H1 (cell line): ENCODE data around the gene KCND3. TPM values are rescaled to one million over a fixed set of nuclear protein-coding genes. Genes with fewer than 3 reads are reported as not detected.

Experiments used
- CTCF ChIA-PET: fragments of 300-600 bp; sonication (Branson Sonifier 250); formaldehyde crosslinking; loops from one replicate; lab custom pipeline; 2021; ENCODE audit not compliant: partially characterized antibody; lab: Charles Lee
- POLR2A ChIA-PET: fragments of 300-600 bp; sonication (Branson Sonifier 250); formaldehyde crosslinking; loops from one replicate; lab custom pipeline; 2021; ENCODE audit warnings: inconsistent platforms; ENCODE audit not compliant: partially characterized antibody; lab: Charles Lee
- DNase-seq, 2 experiments: peaks; one replicate each; pipeline versions ENCODE4 v3.0.0 to v3.0.0-alpha.2; 2010 to 2022; ENCODE audit warnings: low spot score in 2 of 2, low read depth in 1 of 2, mixed read lengths in 1 of 2
- FAIRE-seq: peaks from 2 replicates; lab custom pipeline; 2011; peaks lifted over from hg19 to GRCh38; lab: Jason Lieb, UNC
- H2AFZ ChIP-seq: 2 replicates; pipeline ENCODE4 v1.8.1; 2012; ENCODE audit warnings: low read length, inconsistent platforms
- H2AK5ac ChIP-seq: 2 replicates; pipeline ENCODE4 v1.6.1; 2013; ENCODE audit warnings: low read depth, low read length
- H2BK120ac ChIP-seq: replicated peaks from 2 replicates; pipeline ENCODE3; 2013; ENCODE audit warnings: low read depth, low read length, inconsistent platforms
- H2BK12ac ChIP-seq: 2 replicates; pipeline ENCODE4 v1.6.1; 2013; ENCODE audit warnings: low read depth, low read length
- H2BK15ac ChIP-seq: 2 replicates; pipeline ENCODE4 v1.6.1; 2013; ENCODE audit warnings: low read length
- H2BK20ac ChIP-seq: 2 replicates; pipeline ENCODE4 v1.6.1; 2013; ENCODE audit warnings: low read length
- H2BK5ac ChIP-seq: 2 replicates; pipeline ENCODE4 v1.6.1; 2013; ENCODE audit warnings: low read depth, low read length
- H3K14ac ChIP-seq: 2 replicates; pipeline ENCODE4 v1.6.1; 2013; ENCODE audit warnings: inconsistent platforms; ENCODE audit not compliant: insufficient read length
- H3K18ac ChIP-seq: 2 replicates; pipeline ENCODE4 v1.6.1; 2013; ENCODE audit warnings: low read length; ENCODE audit errors: extremely low read depth
- H3K23ac ChIP-seq: 2 replicates; pipeline ENCODE4 v1.6.1; 2013; ENCODE audit warnings: inconsistent platforms; ENCODE audit not compliant: insufficient read length
- H3K23me2 ChIP-seq: 2 replicates; pipeline ENCODE4 v1.6.1; 2013; ENCODE audit warnings: low read depth, low read length
- H3K27ac ChIP-seq: 2 replicates; pipeline ENCODE4 v1.6.1; 2011; ENCODE audit warnings: low read depth, low read length, inconsistent platforms
- H3K27me3 ChIP-seq, 4 experiments: replicated peaks in 1 of 4; 1 replicate in 1 of 4; 2 replicates in 3 of 4; pipeline versions ENCODE4 v1.6.1 to v1.8.1; 2011 to 2013; ENCODE audit warnings: low read length in 3 of 4, mild to moderate bottlenecking in 3 of 4, inconsistent platforms in 2 of 4, mixed read lengths in 2 of 4, moderate library complexity in 1 of 4; ENCODE audit not compliant: control insufficient read depth in 3 of 4, insufficient read depth in 3 of 4; ENCODE audit errors: extremely low read depth in 1 of 4
- H3K36me3 ChIP-seq, 4 experiments: 2 replicates each; pipeline versions ENCODE4 v1.6.1 to v1.8.1; 2011 to 2013; ENCODE audit warnings: mild to moderate bottlenecking in 4 of 4, low read length in 3 of 4, moderate library complexity in 2 of 4, control low read depth in 1 of 4, inconsistent platforms in 1 of 4; ENCODE audit not compliant: insufficient read depth in 4 of 4, control insufficient read depth in 2 of 4
- H3K4ac ChIP-seq: replicated peaks from 2 replicates; pipeline ENCODE3; 2013; ENCODE audit warnings: low read length, low read depth, mixed read lengths, inconsistent platforms; ENCODE audit not compliant: insufficient read length
- H3K4me1 ChIP-seq, 4 experiments: replicated peaks in 1 of 4; 1 replicate in 1 of 4; 2 replicates in 3 of 4; pipeline versions ENCODE4 v1.6.1 to v1.8.1; 2011 to 2013; ENCODE audit warnings: low read length in 3 of 4, inconsistent platforms in 2 of 4, mixed read lengths in 1 of 4; ENCODE audit not compliant: insufficient read depth in 4 of 4, control insufficient read depth in 3 of 4
- H3K4me2 ChIP-seq, 2 experiments: 2 replicates each; pipeline versions ENCODE4 v1.6.1 to v1.8.1; 2011 to 2013; ENCODE audit warnings: low read depth in 2 of 2, low read length in 2 of 2, control low read depth in 1 of 2, inconsistent platforms in 1 of 2, mild to moderate bottlenecking in 1 of 2; ENCODE audit not compliant: insufficient read depth in 1 of 2
- H3K4me3 ChIP-seq, 4 experiments: fragments of 200-600, 300-600 bp in 1 of 4; sonication (generic), shearing (Covaris generic), sonication (Bioruptor Twin) in 1 of 4; 2 replicates each; pipeline versions ENCODE4 v1.5.1 to v1.8.1; 2011 to 2016; ENCODE audit warnings: low read length in 4 of 4, low read depth in 3 of 4, control low read depth in 2 of 4, inconsistent platforms in 2 of 4, mild to moderate bottlenecking in 2 of 4, mixed read lengths in 1 of 4, moderate library complexity in 1 of 4; ENCODE audit not compliant: insufficient read depth in 2 of 4; ENCODE audit errors: extremely low read depth in 1 of 4
- H3K56ac ChIP-seq: replicated peaks from 2 replicates; pipeline ENCODE3; 2013; ENCODE audit warnings: low read depth, mild to moderate bottlenecking, mixed read lengths, low read length, inconsistent platforms; ENCODE audit not compliant: insufficient read length
- H3K79me1 ChIP-seq: 2 replicates; pipeline ENCODE4 v1.6.1; 2013; ENCODE audit warnings: low read depth, low read length, control low read depth
- H3K79me2 ChIP-seq, 2 experiments: 2 replicates each; pipeline versions ENCODE4 v1.6.1 to v1.8.1; 2012 to 2013; ENCODE audit warnings: low read length in 2 of 2, mild to moderate bottlenecking in 2 of 2, inconsistent platforms in 1 of 2; ENCODE audit not compliant: insufficient read depth in 2 of 2, control insufficient read depth in 1 of 2
- H3K9ac ChIP-seq, 4 experiments: replicated peaks in 1 of 4; 1 replicate in 1 of 4; 2 replicates in 3 of 4; pipeline versions ENCODE4 v1.6.1 to v1.8.1; 2011 to 2013; ENCODE audit warnings: low read depth in 3 of 4, low read length in 3 of 4, control low read depth in 2 of 4, mild to moderate bottlenecking in 2 of 4, moderate library complexity in 2 of 4, inconsistent platforms in 1 of 4; ENCODE audit errors: extremely low read depth in 1 of 4
- H3K9me3 ChIP-seq, 2 experiments: 2 replicates each; pipeline versions ENCODE4 v1.6.1 to v1.8.1; 2012 to 2013; ENCODE audit warnings: mild to moderate bottlenecking in 2 of 2, moderate library complexity in 2 of 2, control low read depth in 1 of 2, inconsistent platforms in 1 of 2, low read depth in 1 of 2, low read length in 1 of 2, mixed read lengths in 1 of 2; ENCODE audit not compliant: insufficient read depth in 2 of 2
- H4K20me1 ChIP-seq, 2 experiments: replicated peaks in 1 of 2; 2 replicates each; pipeline versions ENCODE3 to v1.8.1; 2011 to 2013; ENCODE audit warnings: inconsistent platforms in 2 of 2, low read length in 2 of 2, mild to moderate bottlenecking in 1 of 2; ENCODE audit not compliant: insufficient read depth in 2 of 2, control insufficient read depth in 1 of 2
- H4K5ac ChIP-seq: 2 replicates; pipeline ENCODE4 v1.6.1; 2013; ENCODE audit warnings: low read length, low read depth, mixed read lengths, inconsistent platforms; ENCODE audit not compliant: insufficient read length
- H4K8ac ChIP-seq: 2 replicates; pipeline ENCODE4 v1.8.0; 2013; ENCODE audit warnings: mild to moderate bottlenecking, moderate library complexity, low read length, inconsistent platforms; ENCODE audit not compliant: insufficient read depth; ENCODE audit errors: extremely low read depth
- H4K91ac ChIP-seq: replicated peaks from 2 replicates; pipeline ENCODE3; 2013; ENCODE audit warnings: low read length, mixed read lengths, inconsistent platforms; ENCODE audit not compliant: insufficient read length
- GTF2F1 ChIP-seq: IDR thresholded peaks from 2 replicates; pipeline ENCODE4 v1.6.1; 2012; ENCODE audit warnings: low read depth, low read length, improper control_type of control experiment, borderline replicate concordance
- SIN3A ChIP-seq, 2 experiments: IDR thresholded peaks in 1 of 2; conservative IDR thresholded peaks in 1 of 2; 2 replicates each; pipeline ENCODE4 v1.6.1; 2011 to 2012; ENCODE audit warnings: low read length in 2 of 2, improper control_type of control experiment in 1 of 2, low read depth in 1 of 2, mild to moderate bottlenecking in 1 of 2
- SP4 ChIP-seq: IDR thresholded peaks from 2 replicates; pipeline ENCODE4 v1.6.1; 2012; ENCODE audit warnings: low read length, inconsistent platforms
- TAF1 ChIP-seq: IDR thresholded peaks from 2 replicates; pipeline ENCODE4 v1.6.1; 2011; ENCODE audit warnings: mild to moderate bottlenecking, low read depth, low read length
- TAF7 ChIP-seq: optimal IDR thresholded peaks from 2 replicates; pipeline ENCODE3; 2011; ENCODE audit warnings: low read depth, mild to moderate bottlenecking, inconsistent platforms, low read length, moderate library complexity, borderline replicate concordance
- TEAD4 ChIP-seq: IDR thresholded peaks from 2 replicates; pipeline ENCODE4 v1.6.1; 2012; ENCODE audit warnings: low read depth, low read length, inconsistent platforms, mixed read lengths
- WGBS, 2 experiments: shearing (Covaris generic) in 1 of 2; methylation state at CpG; one replicate each; pipeline versions ENCODE4 v1.1.6 to v1.1.7; 2013 to 2015; ENCODE audit warnings: low lambda C conversion rate in 2 of 2, mixed read lengths in 2 of 2, inconsistent platforms in 1 of 2, low coverage in 1 of 2, missing lambda C conversion rate in 1 of 2; ENCODE audit not compliant: insufficient replicate concordance in 2 of 2, insufficient coverage in 1 of 2, insufficient read length in 1 of 2; ENCODE audit errors: extremely low coverage in 1 of 2, missing lambda C conversion rate in 1 of 2; 5-methylcytosine and 5-hydroxymethylcytosine counted together
- polyA plus RNA-seq, 7 experiments: library from polyadenylated mRNA; depleted of rRNA in 3 of 7; stranded (reverse) in 5 of 7; unstranded in 2 of 7; fragments of >200 nt in 5 of 7; fragments of 200-250 nt in 2 of 7; gene quantifications; 1 replicate in 5 of 7; 2 replicates in 1 of 7; 4 replicates in 1 of 7; pipeline versions ENCODE4 v1.2.1 to v1.2.3, GENCODE V29; 2011 to 2013; ENCODE audit warnings: missing spikeins in 2 of 7, mixed read lengths in 2 of 7
- total RNA-seq: library from RNA; stranded (reverse); fragmentation: NEBNext Ultra II Directional; extraction: Animal tissue kit (Norgen Biotek cat#: 25700); gene quantifications from 2 replicates; pipeline ENCODE4 v1.2.1, GENCODE V29; 2021
- TF ChIP-seq, protein P1 (sequence below): IDR thresholded peaks from 2 replicates; pipeline ENCODE4 v1.6.1; 2012; ENCODE audit warnings: inconsistent platforms

KCND3 gene
- total and polyA plus RNA-seq, 2 of the 8 experiments (the other 6 are each of a cell fraction or from before 2014, with no cell fraction given): 0.14 to 0.48 TPM

GRCh38 chr1:112021263-112021662 lies 31.8 kb upstream of the KCND3 start:
- Histone ChIP-seq H3K79me2 (no peaks in the 10 kb centered on the region), H2BK15ac (no peak overlapping the region), H3K27ac (no peak overlapping the region), H4K20me1 (no peaks in the 10 kb centered on the region), H4K91ac (no peak overlapping the region), H3K4me1 (no peaks in the 10 kb centered on the region), H4K8ac (no peak overlapping the region), H3K56ac (no peak overlapping the region), H2BK5ac (no peak overlapping the region), H3K23me2 (no peaks in the 10 kb centered on the region), H3K23ac (no peak overlapping the region), H3K14ac (no peak overlapping the region), H3K18ac (no peak overlapping the region), H2AFZ (no peak overlapping the region), H3K27me3 (no peaks in the 10 kb centered on the region), H2BK120ac (no peak overlapping the region), H3K9ac (no peak overlapping the region), H3K4me2 (no peak overlapping the region), H3K79me1 (no peaks in the 10 kb centered on the region), H3K4me3 (no peak overlapping the region), H4K5ac (no peak overlapping the region), H3K36me3 (no peaks in the 10 kb centered on the region), H2BK20ac (no peak overlapping the region), H3K4ac (no peak overlapping the region), H2AK5ac (no peak overlapping the region), H3K9me3 (no peaks in the 10 kb centered on the region), H2BK12ac (no peak overlapping the region)
- TF ChIP-seq TEAD4: no peak
- TF ChIP-seq TAF7: no peak
- TF ChIP-seq, protein P1, sequence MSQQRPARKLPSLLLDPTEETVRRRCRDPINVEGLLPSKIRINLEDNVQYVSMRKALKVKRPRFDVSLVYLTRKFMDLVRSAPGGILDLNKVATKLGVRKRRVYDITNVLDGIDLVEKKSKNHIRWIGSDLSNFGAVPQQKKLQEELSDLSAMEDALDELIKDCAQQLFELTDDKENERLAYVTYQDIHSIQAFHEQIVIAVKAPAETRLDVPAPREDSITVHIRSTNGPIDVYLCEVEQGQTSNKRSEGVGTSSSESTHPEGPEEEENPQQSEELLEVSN: no peak
- TF ChIP-seq GTF2F1: no peak
- no peak for TF ChIP-seq TAF1
- TF ChIP-seq SP4: no peak
- no peak for TF ChIP-seq SIN3A (conservative IDR thresholded peaks at IDR 0.05 in 1 of 2, IDR thresholded peaks at IDR 0.05 in 1 of 2; ENCODE audit: low read depth in 1 of 2, low read length in 2 of 2)
- WGBS, 2 experiments: 93% methylated on average over 4 of the region's 4 CpGs; no CpG with 5 or more reads in 1 of the 2 experiments
- DNase-seq: no peak
- CTCF ChIA-PET: interaction anchor here (0.5 to 0.6 kb wide), 2 partner anchors 237 to 798 kb away, joined by 3 read pairs; no protein-coding TSS in a partner anchor
- POLR2A ChIA-PET: no interaction called here
- FAIRE-seq: no peak
